ENCODE measurements around the gene RP9. TPM values are rescaled to one million over a fixed set of nuclear protein-coding genes. Genes with fewer than 3 reads are reported as not detected.
A peak's percentile ranks its signal among the peaks of the same experiment; 100 is the strongest.

The RP9 gene
- total and polyA plus RNA-seq, 2 donors (not counting 1 experiment from before 2014, with no cell fraction given): 19.2 to 23.4 TPM

- Histone ChIP-seq H3K4me2 (ENCODE audit: extremely low read depth, insufficient read depth, low read length) (no peak overlapping the region), H3K9ac (ENCODE audit: insufficient read depth, low read length) (no peak overlapping the region), H4K20me1 (ENCODE audit: control insufficient read depth, extremely low read depth, insufficient read depth, low read length) (no peaks in the 10 kb centered on the region), H3K79me2 (ENCODE audit: control insufficient read depth, insufficient read depth, low read length) (peaks cover 50% of the 10 kb centered on the region), H3K27ac (ENCODE audit: insufficient read depth, low read length) (no peak overlapping the region), H3K27me3 (ENCODE audit: control insufficient read depth, insufficient read depth, low read length) (no peaks in the 10 kb centered on the region), H3K4me3 (replicated peaks in 1 of 4; ENCODE audit: control extremely low read depth in 1 of 4, insufficient read depth in 1 of 4, low read depth in 3 of 4, low read length in 4 of 4) (no peak overlapping the region), H2AFZ (ENCODE audit: low read length) (no peak overlapping the region), H3K36me3 (ENCODE audit: control insufficient read depth, insufficient read depth, low read length) (no peaks in the 10 kb centered on the region), H3K9me3 (ENCODE audit: control insufficient read depth, insufficient read depth, low read depth, low read length) (no peaks in the 10 kb centered on the region), H3K4me1 (ENCODE audit: control insufficient read depth, extremely low read depth, insufficient read depth, low read length) (no peaks in the 10 kb centered on the region)
- no peak for TF ChIP-seq EZH2 (IDR thresholded peaks at IDR 0.05; ENCODE audit: low read length, missing control alignments)
- TF ChIP-seq CTCF (conservative IDR thresholded peaks at IDR 0.05 in 1 of 2, IDR thresholded peaks at IDR 0.05 in 1 of 2; ENCODE audit: low read depth in 1 of 2, low read length in 2 of 2): no peak
- DNase-seq (ENCODE audit: low read depth in 2 of 2): peak in 1 of 2 donors; percentile 58
These were observed 64.2 kb downstream of the RP9 start for GRCh38 chr7:33044986-33045385.

Other genes starting within 250 kb of the RP9 start
- 29.2 and 35.7 TPM in 2 replicates for gene KBTBD2, start 217.6 kb downstream of the RP9 start, total RNA-seq
- 22.3 and 26.7 TPM in 2 replicates for gene KBTBD2, start 217.6 kb downstream of the RP9 start, polyA plus RNA-seq
- 242 and 274 TPM in 2 replicates for gene FKBP9, start 152.0 kb downstream of the RP9 start, total RNA-seq
- gene FKBP9, start 152.0 kb downstream of the RP9 start, polyA plus RNA-seq: 207 and 230 TPM in 2 replicates
- 19.3 and 25.3 TPM in 2 replicates for gene NT5C3A, start 46.6 kb downstream of the RP9 start, total RNA-seq
- gene NT5C3A, start 46.6 kb downstream of the RP9 start, polyA plus RNA-seq: 17.2 and 18.4 TPM in 2 replicates
- 26.9 and 27.2 TPM in 2 replicates for gene BBS9, start 20.2 kb upstream of the RP9 start, total RNA-seq
- 11.5 and 19.1 TPM in 2 replicates for gene BBS9, start 20.2 kb upstream of the RP9 start, polyA plus RNA-seq

Measured in fibroblast of lung (primary cell).